AG08395 (cell line): ENCODE measurements around the gene LRRC8C.
"Not testable (repeated sequence)": the region's sequence is repeated elsewhere in the genome, so short reads cannot be mapped to it uniquely, and the experiment has no call there.

Experiments
- DNase-seq: peaks from one replicate; pipeline ENCODE4 v3.0.0; 2012; ENCODE audit warnings: mixed read lengths, low spot score

LRRC8C gene

DNA sequence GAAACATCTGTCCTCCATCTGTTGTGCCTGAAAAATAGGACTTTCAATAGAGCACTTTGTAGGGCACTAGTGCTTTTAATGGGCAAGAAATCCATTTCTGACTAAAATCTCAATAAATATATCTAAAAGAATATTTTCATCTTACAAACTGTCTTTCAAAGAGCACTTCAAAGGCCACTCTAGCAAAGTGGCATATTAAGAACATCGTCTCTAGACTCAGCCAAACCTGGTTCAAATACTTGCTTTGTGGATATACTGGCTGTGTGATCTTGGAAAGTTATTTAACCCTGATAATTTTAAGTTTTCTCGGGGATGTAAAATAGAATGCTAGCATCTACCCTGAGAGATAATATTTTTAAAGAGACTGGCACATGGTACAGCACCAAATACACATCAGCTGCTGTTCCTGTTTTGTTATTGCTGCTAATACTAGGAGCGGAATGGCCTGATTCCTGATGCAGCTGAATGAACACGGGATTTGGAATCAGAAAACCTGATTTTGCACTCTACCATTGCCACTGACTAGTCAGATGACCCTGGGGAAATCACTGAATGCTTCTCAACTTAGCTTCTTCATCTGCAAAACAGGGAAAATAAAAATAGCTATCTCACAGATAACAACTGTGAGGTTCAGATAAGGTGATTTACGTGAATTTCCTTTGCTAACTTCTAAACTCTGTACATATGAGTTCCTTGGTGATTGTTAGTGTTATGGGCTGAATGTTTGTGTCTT is 25.2 kb upstream of the LRRC8C start:
- DNase-seq, result no peak

- DNase-seq, result no peak
Observed at GRCh38 chr1:89608319-89608983, 24.5 kb upstream of the LRRC8C start.

GRCh38 chr1:89608984-89609725 is 23.8 kb upstream of the LRRC8C start:
- no peak for DNase-seq

DNA sequence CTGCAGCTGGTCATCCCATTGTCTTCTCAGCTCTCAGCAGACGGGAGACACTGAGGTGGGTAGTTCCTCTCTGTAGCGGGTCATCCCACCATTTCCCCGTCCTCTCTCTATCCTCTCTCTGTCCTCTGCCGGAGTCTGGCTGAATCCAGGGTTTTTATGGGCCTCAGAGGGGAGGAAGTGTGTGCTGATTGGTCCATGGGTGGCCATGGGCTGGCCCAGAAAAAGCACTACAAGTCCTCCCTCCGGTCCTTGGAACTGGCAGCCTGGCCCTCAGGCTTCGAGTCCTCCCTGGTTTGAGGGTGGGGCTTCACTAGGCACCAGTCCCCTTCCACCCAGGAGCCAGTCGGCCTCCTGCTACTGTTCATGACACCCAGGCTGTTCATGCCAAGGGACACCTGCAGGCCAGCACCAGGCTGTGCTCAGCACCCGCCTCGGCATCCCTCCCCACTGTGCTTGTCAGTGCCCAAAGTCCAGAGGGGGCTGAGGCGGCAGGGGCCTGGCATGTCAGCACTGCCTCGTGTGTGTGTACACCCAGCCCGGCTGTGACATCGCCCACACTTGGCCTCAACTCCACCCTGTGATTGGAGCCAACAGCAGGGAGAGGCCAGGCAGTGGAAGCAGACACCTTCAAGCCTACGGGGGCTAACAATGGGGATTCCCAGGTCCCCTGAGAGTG is 23.0 kb upstream of the LRRC8C start:
- DNase-seq, result no peak

- no peak for DNase-seq
Observed at GRCh38 chr1:89610457-89611011, 22.4 kb upstream of the LRRC8C start.

DNA sequence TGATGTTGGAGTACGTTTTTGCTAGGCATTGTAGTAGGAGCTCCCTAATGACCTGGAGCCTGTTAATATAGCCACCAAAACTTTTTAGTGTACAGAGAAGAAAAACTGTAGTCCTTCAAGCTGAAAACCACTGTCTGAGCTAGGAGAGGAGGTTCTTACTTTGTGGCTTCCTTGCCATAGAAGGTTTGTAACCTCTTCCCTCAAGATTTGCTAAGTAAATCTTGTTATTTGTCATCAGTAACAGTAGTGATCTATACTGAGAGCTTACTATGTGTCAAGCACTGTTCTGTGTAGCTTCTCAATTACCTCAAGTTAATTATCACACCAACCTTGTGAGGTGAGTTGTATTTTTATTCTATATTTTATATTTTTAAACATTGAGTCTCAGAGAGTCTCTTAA is 21.2 kb upstream of the LRRC8C start:
- no peak for DNase-seq

- DNase-seq, result no peak
Observed at GRCh38 chr1:89613928-89614327, 19.0 kb upstream of the LRRC8C start.

- no peak for DNase-seq
Observed at GRCh38 chr1:89615676-89616598, 17.0 kb upstream of the LRRC8C start.

DNA sequence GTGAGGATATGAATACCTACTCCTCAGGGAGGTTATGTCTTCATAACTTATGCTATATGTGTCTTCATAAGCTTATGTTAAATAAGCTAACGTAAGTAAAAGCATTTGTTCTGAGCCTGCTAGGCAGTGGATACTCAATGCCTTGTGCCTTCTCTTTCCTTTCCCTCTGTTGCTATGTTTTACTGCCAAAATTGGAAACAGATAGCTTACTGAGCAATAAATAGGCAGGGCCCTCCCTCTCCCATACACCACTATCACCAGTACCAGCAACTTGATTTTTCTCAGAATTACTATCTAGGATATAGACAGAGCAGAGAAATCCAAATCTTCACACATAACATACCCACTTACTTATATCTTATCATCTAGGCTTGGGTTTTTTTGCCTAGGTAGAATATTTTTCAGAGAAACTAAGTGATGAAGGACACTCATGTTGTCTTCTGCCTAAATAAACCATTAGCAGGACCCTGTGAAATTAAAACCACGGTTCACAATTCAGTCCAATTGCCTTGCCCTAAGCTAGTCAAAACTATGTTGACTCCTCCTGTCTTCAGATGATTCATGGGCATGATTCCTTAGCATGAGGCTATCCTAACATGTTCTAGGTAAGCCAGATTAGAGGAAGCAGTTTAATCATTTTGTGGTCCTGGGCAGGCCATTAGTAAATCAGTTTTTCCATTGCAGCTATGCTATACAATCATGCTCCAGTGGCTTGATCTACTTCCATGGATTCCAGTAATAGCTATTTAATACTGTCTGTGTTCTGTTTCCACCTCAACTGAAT is 15.9 kb upstream of the LRRC8C start:
- DNase-seq, result no peak

DNA sequence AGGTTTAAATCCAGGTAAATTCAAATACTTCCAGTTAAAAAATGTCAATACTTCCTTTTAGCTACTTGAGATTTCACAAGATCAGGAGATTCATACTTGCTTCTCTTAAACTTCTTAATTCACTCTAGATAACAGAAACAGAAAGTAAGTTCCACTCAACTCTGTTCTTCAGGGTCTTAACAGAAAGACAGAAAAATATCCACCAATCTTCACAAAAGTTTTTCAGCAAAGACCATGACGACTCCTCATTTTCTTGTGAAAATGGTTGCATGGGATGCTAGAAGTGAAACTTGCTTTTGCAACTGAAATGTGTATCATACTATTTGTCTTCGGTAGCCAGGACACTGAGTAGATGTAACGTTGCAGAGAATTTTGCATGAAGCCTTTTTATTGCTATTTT is 12.3 kb upstream of the LRRC8C start:
- no peak for DNase-seq

- DNase-seq, result peak; percentile 33
Observed at GRCh38 chr1:89622895-89623294, 10.0 kb upstream of the LRRC8C start.

GRCh38 chr1:89624314-89624713 is 8.6 kb upstream of the LRRC8C start:
- DNase-seq, result no peak

DNA sequence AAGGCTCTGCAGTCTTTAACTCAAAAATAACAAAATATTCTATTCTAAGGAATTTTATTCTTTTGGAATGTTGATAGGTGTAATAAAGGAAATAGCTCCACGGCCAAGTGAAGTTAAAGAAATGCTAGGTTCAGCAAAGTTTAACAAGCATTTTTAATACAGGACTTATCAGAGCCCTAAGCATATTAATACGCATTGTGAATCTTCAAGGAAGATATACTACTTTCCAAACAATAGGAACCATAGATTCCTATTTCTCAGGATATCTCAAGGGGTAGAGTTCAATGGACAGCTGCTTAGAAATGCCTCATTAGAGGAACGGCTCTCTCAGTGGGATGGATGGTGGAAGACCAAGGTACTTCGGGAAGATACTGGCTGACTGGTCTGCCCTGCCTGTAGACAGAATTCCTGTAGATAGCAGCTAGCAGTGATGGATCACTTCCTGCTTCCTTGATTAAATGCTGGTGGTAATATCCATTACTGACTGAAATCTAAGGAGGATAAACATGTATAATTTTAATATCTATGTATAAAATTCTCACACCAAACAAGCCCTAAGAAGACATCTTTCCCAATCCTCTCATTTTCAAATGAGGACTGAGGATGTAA is 8.1 kb upstream of the LRRC8C start:
- no peak for DNase-seq

DNA sequence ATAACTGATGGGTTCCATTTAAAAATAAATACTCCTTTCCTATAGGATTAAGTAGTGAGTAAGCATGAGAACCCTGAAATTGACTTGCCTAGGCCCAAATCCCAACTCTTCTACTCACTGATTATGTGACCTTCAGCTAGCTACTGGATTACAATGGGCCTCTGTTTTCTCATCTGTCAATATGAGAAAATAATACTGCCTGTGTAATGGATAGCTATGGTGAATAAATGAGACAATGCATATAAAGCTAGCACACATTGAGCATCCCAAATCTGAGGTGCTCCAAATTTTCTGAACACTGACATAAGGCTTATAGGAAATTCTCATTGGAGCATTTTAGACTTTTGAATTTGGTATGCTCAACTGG is 5.3 kb upstream of the LRRC8C start:
- no peak for DNase-seq

GRCh38 chr1:89629146-89629545 is 3.8 kb upstream of the LRRC8C start:
- no peak for DNase-seq

DNA sequence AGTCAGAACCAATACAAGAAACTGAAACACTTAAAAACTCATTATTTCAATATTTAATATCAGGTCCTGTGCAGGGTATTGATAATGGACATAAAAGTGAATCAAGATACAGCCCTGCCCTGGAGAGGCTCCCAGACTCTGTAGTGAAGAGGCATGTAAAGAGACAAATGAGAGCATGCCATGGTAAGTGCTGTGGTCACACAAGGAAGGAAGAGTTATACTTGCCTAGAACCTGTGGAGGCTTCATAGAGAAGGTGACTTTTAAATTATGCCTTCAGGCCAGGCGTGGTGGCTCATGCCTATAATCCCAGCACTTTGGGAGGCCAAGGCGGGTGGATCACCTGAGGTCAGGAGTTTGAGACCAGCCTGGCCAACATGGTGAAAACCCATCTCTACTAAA is 3.3 kb upstream of the LRRC8C start:
- DNase-seq, result not testable (repeated sequence)

DNA sequence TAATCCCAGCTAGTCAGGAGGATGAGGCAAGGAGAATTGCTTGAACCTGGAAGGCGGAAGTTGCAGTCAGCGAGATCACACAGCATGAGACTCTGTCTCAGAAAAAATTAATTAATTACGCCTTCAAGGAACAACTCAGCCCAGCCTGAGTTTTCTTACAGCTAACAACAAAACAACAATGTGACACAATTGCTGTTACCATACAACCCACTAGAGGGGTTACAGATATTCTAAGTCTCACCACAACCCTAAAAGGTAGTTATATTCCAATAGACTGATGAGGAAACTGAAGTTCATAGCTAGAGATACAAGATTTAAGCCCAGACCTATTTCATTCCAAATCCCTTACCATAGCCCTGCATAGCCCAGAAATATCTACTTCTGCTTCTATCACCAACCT is 2.9 kb upstream of the LRRC8C start:
- DNase-seq, result no peak

- DNase-seq, result no peak
Observed at GRCh38 chr1:89631816-89632656, 884 bp upstream of the LRRC8C start.

- DNase-seq, result peak; percentile 41
Observed at GRCh38 chr1:89633248-89633799, 404 bp downstream of the LRRC8C start.
